SJSA1 (cell line): ENCODE results near the gene TGM6. TPM values are rescaled to one million over a fixed set of nuclear protein-coding genes. Genes with fewer than 3 reads are reported as not detected.

Source experiments
- DNase-seq, 2 experiments: peaks; one replicate each; pipeline ENCODE4 v3.0.0-alpha.2; 2015 to 2020; ENCODE audit warnings: low spot score in 2 of 2, low read depth in 1 of 2
- H3K27ac ChIP-seq: fragments of 250-450 bp; sonication (Bioruptor Pico); 2 replicates; pipeline ENCODE4 v1.5.1; 2020; ENCODE audit warnings: mild to moderate bottlenecking, moderate library complexity
- H3K27me3 ChIP-seq: fragments of 250-450 bp; sonication (Bioruptor Pico); replicated peaks from 2 replicates; pipeline ENCODE4 v1.5.1; 2020; ENCODE audit warnings: mild to moderate bottlenecking, moderate library complexity
- H3K36me3 ChIP-seq: fragments of 250-450 bp; sonication (Bioruptor Pico); 2 replicates; pipeline ENCODE4 v1.5.1; 2020; ENCODE audit warnings: mild to moderate bottlenecking
- H3K4me1 ChIP-seq: fragments of 250-450 bp; sonication (Bioruptor Pico); replicated peaks from 2 replicates; pipeline ENCODE4 v1.6.1; 2021; ENCODE audit warnings: mild to moderate bottlenecking
- H3K4me3 ChIP-seq: fragments of 250-450 bp; sonication (Bioruptor Pico); 2 replicates; pipeline ENCODE4 v1.5.1; 2020; ENCODE audit warnings: mild to moderate bottlenecking
- H3K9me3 ChIP-seq: fragments of 250-450 bp; sonication (Bioruptor Pico); replicated peaks from 2 replicates; pipeline ENCODE4 v1.5.1; 2020; ENCODE audit warnings: mild to moderate bottlenecking
- total RNA-seq: library from RNA; depleted of rRNA; stranded (reverse); fragments of >200 nt; shearing (Covaris generic); gene quantifications from 2 replicates; pipeline ENCODE4 v1.2.3, GENCODE V29; 2014

TGM6 gene
- total RNA-seq, 1 experiment from 2014 or later, result not detected

GRCh38 chr20:2348336-2348735, 32.4 kb upstream of the TGM6 start:
- no peak overlapping the region for H3K4me3 ChIP-seq
- DNase-seq, result no peak
- H3K4me1 ChIP-seq, result peaks cover 15% of the 10 kb centered on the region
- H3K36me3 ChIP-seq, result no peaks in the 10 kb centered on the region
- H3K27me3 ChIP-seq, result no peaks in the 10 kb centered on the region
- H3K9me3 ChIP-seq, result 0 out of 2 replicates have a peak, but pooled peaks cover 5% of the 10 kb centered on the region
- no peak overlapping the region for H3K27ac ChIP-seq

GRCh38 chr20:2349801-2350200, 30.9 kb upstream of the TGM6 start:
- peaks cover 15% of the 10 kb centered on the region for H3K4me1 ChIP-seq
- H3K9me3 ChIP-seq, result 0 out of 2 replicates have a peak, but pooled peaks cover 5% of the 10 kb centered on the region
- DNase-seq, result peak; percentile 56 to 61
- H3K4me3 ChIP-seq, result no peak overlapping the region
- no peak overlapping the region for H3K27ac ChIP-seq
- H3K36me3 ChIP-seq, result no peaks in the 10 kb centered on the region
- no peaks in the 10 kb centered on the region for H3K27me3 ChIP-seq

GRCh38 chr20:2350606-2351005, 30.1 kb upstream of the TGM6 start:
- no peaks in the 10 kb centered on the region for H3K36me3 ChIP-seq
- H3K4me3 ChIP-seq, result no peak overlapping the region
- peaks cover 15% of the 10 kb centered on the region for H3K4me1 ChIP-seq
- H3K27me3 ChIP-seq, result no peaks in the 10 kb centered on the region
- H3K9me3 ChIP-seq, result 0 out of 2 replicates have a peak, but pooled peaks cover 5% of the 10 kb centered on the region
- H3K27ac ChIP-seq, result no peak overlapping the region
- no peak for DNase-seq

GRCh38 chr20:2353231-2353630, 27.5 kb upstream of the TGM6 start:
- H3K36me3 ChIP-seq, result no peaks in the 10 kb centered on the region
- H3K4me3 ChIP-seq, result no peak overlapping the region
- H3K9me3 ChIP-seq, result 0 out of 2 replicates have a peak, but pooled peaks cover 3% of the 10 kb centered on the region
- H3K4me1 ChIP-seq, result peaks cover 15% of the 10 kb centered on the region
- no peaks in the 10 kb centered on the region for H3K27me3 ChIP-seq
- H3K27ac ChIP-seq, result no peak overlapping the region
- DNase-seq, result no peak

GRCh38 chr20:2357114-2357513, 23.6 kb upstream of the TGM6 start:
- no peaks in the 10 kb centered on the region for H3K36me3 ChIP-seq
- DNase-seq, result no peak
- H3K4me1 ChIP-seq, result no peaks in the 10 kb centered on the region
- H3K4me3 ChIP-seq, result no peak overlapping the region
- no peaks in the 10 kb centered on the region for H3K27me3 ChIP-seq
- H3K9me3 ChIP-seq, result 0 out of 2 replicates have a peak, but pooled peaks cover 3% of the 10 kb centered on the region
- no peak overlapping the region for H3K27ac ChIP-seq

GRCh38 chr20:2358006-2358405, 22.7 kb upstream of the TGM6 start:
- H3K9me3 ChIP-seq, result no peaks in the 10 kb centered on the region

GRCh38 chr20:2361035-2361593, 19.6 kb upstream of the TGM6 start:
- Histone ChIP-seq H3K27me3 (no peaks in the 10 kb centered on the region), H3K4me3 (no peak overlapping the region), H3K27ac (no peak overlapping the region), H3K9me3 (no peaks in the 10 kb centered on the region), H3K4me1 (peaks cover 6% of the 10 kb centered on the region), H3K36me3 (no peaks in the 10 kb centered on the region)
- DNase-seq, result no peak

More at GRCh38 chr20:2358006-2358405, 22.7 kb upstream of the TGM6 start:
- H3K4me3 ChIP-seq, result no peak overlapping the region
- H3K27ac ChIP-seq, result no peak overlapping the region
- H3K36me3 ChIP-seq, result no peaks in the 10 kb centered on the region
- no peaks in the 10 kb centered on the region for H3K27me3 ChIP-seq
- H3K4me1 ChIP-seq, result no peaks in the 10 kb centered on the region
- no peak for DNase-seq

GRCh38 chr20:2363187-2363586, 17.5 kb upstream of the TGM6 start:
- peaks cover 6% of the 10 kb centered on the region for H3K4me1 ChIP-seq
- H3K9me3 ChIP-seq, result no peaks in the 10 kb centered on the region
- H3K4me3 ChIP-seq, result no peak overlapping the region
- H3K27ac ChIP-seq, result no peak overlapping the region
- no peak for DNase-seq
- H3K27me3 ChIP-seq, result no peaks in the 10 kb centered on the region
- no peaks in the 10 kb centered on the region for H3K36me3 ChIP-seq

GRCh38 chr20:2363587-2363986, 17.1 kb upstream of the TGM6 start:
- DNase-seq, result no peak
- Histone ChIP-seq H3K27ac (no peak overlapping the region), H3K36me3 (no peaks in the 10 kb centered on the region), H3K9me3 (no peaks in the 10 kb centered on the region), H3K4me1 (peaks cover 6% of the 10 kb centered on the region), H3K4me3 (no peak overlapping the region), H3K27me3 (no peaks in the 10 kb centered on the region)

GRCh38 chr20:2364044-2364443, 16.7 kb upstream of the TGM6 start:
- Histone ChIP-seq H3K27me3 (no peaks in the 10 kb centered on the region), H3K27ac (no peak overlapping the region), H3K9me3 (no peaks in the 10 kb centered on the region), H3K36me3 (no peaks in the 10 kb centered on the region), H3K4me1 (peaks cover 6% of the 10 kb centered on the region), H3K4me3 (no peak overlapping the region)
- no peak for DNase-seq

GRCh38 chr20:2365091-2365490, 15.6 kb upstream of the TGM6 start:
- H3K9me3 ChIP-seq, result no peaks in the 10 kb centered on the region
- no peaks in the 10 kb centered on the region for H3K36me3 ChIP-seq
- peaks cover 6% of the 10 kb centered on the region for H3K4me1 ChIP-seq
- no peak overlapping the region for H3K27ac ChIP-seq
- H3K27me3 ChIP-seq, result no peaks in the 10 kb centered on the region
- no peak for DNase-seq
- no peak overlapping the region for H3K4me3 ChIP-seq

- Histone ChIP-seq H3K27ac (no peak overlapping the region), H3K36me3 (no peaks in the 10 kb centered on the region), H3K9me3 (no peaks in the 10 kb centered on the region), H3K4me1 (peaks cover 6% of the 10 kb centered on the region), H3K4me3 (no peak overlapping the region), H3K27me3 (no peaks in the 10 kb centered on the region)
- no peak for DNase-seq
Measured at GRCh38 chr20:2365666-2366065, 15.0 kb upstream of the TGM6 start.

GRCh38 chr20:2368621-2369020, 12.1 kb upstream of the TGM6 start:
- H3K4me1 ChIP-seq, result peaks cover 6% of the 10 kb centered on the region
- H3K9me3 ChIP-seq, result no peaks in the 10 kb centered on the region
- H3K4me3 ChIP-seq, result no peak overlapping the region
- H3K27ac ChIP-seq, result no peak overlapping the region
- no peak for DNase-seq
- no peaks in the 10 kb centered on the region for H3K27me3 ChIP-seq
- H3K36me3 ChIP-seq, result no peaks in the 10 kb centered on the region

- Histone ChIP-seq H3K27ac (no peak overlapping the region), H3K9me3 (no peaks in the 10 kb centered on the region), H3K27me3 (no peaks in the 10 kb centered on the region), H3K4me1 (no peaks in the 10 kb centered on the region), H3K4me3 (no peak overlapping the region), H3K36me3 (no peaks in the 10 kb centered on the region)
- DNase-seq, result no peak
Measured at GRCh38 chr20:2373098-2373497, 7.6 kb upstream of the TGM6 start.
